GM12891 (cell line): Measurements from ENCODE around the gene NALCN.

Source experiments
- PAX5 ChIP-seq: IDR thresholded peaks from 2 replicates; pipeline ENCODE4 v1.6.1; 2011; ENCODE audit warnings: low read length, moderate library complexity, mild to moderate bottlenecking; ENCODE audit not compliant: insufficient read depth, severe bottlenecking
- POLR2A ChIP-seq: IDR thresholded peaks from 2 replicates; pipeline ENCODE4 v1.6.1; 2011; ENCODE audit warnings: low read depth, low read length, control low read depth
- POLR2AphosphoS5 ChIP-seq: IDR thresholded peaks from 2 replicates; pipeline ENCODE4 v1.6.1; 2011; ENCODE audit warnings: low read depth, low read length, control low read depth
- SPI1 ChIP-seq: IDR thresholded peaks from 2 replicates; pipeline ENCODE4 v1.6.1; 2011; ENCODE audit warnings: low read depth, low read length, control low read depth
- TAF1 ChIP-seq: IDR thresholded peaks from 2 replicates; pipeline ENCODE4 v1.6.1; 2011; ENCODE audit warnings: low read depth, low read length, control low read depth

DNA sequence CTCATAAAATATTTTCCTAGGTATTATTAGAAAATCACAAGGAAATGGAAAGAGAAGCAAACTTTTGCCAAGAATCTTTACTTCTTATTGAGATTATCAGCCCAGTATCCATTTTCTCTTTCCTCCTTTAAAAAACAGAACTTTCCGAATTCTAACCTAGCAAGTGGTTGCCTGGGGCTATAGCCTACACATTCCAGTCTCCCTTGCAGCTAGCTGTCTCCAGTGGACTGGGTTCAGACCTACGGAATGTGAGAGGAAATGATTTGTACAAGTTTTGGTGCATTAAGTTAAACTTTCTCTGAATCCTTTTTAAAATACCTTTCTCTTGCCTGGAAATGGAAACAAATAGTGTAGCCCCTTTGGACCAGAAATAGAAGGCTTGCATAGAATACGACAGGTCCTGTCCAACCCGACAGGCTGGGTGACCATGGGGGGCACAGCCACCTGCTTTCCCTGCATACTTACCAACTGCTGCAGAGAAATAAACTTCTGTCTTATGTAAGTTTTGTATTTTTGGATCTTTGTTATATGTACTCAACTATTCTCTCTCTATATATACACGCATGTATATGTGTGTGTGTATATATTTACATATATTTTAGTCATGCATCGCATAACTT, 185.9 kb downstream of the NALCN start:
- TF ChIP-seq TAF1 (no peak), POLR2AphosphoS5 (no peak), POLR2A (no peak), SPI1 (no peak), PAX5 (no peak)
